ENCODE data around the gene TADA2B.
"Not testable (repeated sequence)": the region's sequence is repeated elsewhere in the genome, so short reads cannot be mapped to it uniquely, and the experiment has no call there.

TADA2B gene

DNA sequence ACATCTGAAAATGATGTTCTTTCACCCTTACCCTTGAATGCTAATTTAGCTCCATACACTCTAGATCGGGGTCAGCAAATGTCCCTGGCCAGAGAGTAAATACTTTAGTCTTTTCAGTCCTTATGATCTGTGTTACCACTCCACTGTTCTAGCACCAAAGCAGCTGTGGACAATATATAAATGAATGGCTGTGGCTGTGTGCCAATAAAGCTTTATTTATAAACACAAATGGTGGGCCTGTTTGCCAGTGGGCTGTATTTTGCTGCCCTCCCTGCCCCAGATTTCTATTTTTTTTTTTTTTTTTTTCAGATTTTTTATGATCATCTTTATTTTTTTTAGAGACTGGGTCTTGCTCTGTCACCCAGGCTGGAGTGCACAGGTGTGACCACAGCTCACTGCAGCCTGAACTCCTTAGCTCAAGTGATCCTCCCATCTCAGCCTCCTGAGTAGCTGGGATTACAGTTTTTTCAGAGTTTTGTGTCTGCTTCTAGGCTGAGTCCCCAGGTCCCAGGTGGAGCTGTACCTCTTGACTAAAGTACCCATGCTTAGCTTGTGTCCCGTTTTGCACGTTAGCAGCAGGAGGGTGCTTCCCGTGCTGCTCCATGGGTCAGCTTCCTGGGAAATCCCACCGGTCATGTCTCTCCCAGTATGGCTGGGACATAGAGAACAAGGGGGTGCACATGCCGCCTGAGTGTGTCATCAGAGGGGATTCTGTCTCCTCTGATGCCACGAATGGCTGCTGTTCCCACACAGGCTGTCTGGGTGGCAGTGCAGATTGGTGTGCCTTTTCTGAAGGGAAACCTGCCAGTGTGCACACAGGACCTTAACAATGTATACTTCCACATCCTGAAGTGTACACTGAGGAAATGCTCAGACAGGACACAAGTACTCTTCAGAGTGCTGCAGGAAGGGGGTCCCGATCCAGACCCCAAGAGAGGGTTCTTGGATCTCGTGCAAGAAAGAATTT, 40.7 kb downstream of the TADA2B start:
- DNase-seq: no peak

DNA sequence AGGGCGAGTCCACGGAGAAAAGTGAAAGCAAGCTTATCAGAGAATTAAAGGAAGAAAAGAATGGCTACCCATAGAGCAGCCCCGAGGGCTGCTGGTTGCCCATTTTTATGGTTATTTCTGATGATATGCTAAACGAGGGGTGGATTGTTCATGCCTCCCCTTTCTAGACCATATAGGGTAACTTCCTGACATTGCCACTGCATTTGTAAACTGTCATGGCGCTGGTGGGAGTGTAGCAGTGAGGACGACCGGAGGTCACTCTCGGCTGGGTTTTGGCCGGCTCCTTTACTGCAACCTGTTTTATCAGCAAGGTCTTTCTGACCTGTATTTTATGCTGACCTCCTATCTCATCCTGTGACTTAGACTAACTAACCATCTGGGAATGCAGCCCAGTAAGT, 41.4 kb downstream of the TADA2B start:
- not testable (repeated sequence) for DNase-seq

DNA sequence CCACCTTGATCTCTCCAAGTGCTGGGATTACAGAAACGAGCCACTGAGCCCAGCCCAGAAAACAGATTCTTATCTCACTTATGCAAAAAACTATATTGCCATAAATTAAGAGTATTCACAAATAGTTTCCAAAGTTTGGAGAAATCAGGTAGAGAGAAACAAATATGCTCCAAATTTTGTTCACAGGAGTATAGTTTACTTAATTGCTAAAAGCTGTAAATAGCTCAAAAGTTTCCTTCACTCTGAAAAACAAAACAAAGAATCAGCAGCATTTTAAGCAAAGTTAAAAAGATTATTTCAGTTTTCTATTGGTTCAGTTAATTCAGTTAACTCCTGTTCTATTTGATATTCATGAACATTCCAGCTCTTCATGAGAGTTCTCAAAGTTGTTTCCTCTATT, 43.2 kb downstream of the TADA2B start:
- DNase-seq: no peak

DNA sequence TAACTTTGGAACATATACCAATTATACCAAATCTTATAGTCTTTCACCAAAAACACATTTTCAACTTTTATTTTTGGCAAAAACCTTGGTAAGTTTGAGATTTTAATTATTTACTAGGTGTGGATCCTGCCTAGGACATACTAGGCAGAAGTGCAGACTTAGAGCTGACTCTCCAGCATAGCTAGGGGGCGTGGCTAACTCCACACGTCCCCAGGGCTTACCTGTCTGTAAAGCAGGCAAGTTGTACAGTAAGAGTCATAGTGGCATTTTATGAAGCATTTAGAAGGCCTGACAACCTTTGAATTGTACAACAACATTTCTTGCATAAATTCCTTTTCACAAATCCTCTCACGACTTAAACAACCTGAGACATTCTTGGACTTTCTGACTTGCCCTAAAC, 43.9 kb downstream of the TADA2B start:
- DNase-seq: no peak

DNA sequence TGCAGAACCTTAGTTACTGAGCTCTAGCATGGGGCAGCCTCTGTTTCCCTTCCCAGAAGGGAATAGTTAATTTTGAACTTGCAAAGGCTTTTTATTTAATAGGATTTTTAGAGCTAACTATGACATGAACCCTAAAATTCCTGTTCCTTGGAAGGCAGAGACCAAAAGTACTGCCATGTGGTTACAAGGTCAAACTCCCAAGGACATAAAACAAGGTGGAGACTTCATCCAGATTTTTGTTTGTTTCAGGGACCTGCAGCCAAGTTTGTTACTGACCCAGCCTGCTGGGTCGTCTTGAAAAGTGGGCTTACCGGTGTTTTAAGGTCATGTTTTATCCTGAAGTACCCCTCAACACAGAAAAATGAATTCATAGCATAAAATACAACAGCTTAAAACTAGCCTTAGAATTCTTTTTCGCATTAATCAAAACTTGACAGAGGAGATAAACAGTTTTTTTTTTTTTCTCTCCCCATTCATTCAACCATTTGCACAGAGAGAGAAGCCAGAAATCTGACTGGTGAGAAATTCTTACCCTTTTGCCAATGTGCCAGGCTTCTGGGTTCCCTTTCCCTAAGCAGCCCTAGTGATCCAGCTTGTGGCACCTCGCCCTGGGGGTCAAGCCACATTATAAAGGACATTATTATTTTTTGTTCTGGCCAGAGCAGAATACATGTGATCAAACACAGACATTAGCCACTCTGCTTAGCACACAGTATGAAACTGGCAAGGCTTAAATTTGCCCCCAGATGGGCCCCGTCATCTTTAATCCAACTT, 46.2 kb downstream of the TADA2B start:
- no peak for DNase-seq

DNA sequence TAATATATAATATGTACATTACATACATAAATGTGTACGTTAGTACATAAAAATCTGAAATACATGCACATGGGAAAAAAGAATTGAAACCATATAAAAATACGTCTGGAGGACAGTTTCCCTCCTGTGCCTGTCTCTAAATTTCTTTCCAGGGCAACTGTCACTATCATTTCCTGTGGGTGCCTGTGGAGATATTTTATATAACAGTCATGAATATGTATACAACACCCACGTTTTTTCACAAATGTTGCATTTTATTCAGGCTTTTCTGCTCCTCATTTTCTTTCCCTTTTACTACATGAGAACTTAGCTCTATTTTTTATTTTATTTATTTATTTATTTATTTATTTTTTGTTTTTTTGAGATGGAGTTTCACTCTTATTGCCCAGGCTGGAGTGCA, 48.9 kb downstream of the TADA2B start:
- no peak for DNase-seq

DNA sequence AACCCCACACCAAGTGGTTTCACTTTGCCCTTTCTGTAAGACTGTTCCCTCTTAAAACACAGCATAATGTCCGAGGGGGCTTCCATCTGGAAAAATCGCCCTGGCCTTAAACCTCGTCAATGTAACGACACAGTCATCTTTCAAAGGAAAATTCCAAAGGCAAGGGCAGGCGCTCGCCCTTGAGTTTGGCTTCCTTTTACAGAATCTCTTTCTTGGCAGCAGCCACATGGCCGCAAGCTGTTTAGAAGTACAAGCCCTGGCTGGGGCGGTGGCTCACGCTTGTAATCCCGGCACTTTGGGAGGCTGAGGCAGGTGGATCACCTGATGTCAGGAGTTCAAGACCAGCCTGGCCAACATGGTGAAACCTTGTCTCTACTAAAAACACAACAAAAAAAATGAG, 51.7 kb downstream of the TADA2B start:
- DNase-seq: no peak

DNA sequence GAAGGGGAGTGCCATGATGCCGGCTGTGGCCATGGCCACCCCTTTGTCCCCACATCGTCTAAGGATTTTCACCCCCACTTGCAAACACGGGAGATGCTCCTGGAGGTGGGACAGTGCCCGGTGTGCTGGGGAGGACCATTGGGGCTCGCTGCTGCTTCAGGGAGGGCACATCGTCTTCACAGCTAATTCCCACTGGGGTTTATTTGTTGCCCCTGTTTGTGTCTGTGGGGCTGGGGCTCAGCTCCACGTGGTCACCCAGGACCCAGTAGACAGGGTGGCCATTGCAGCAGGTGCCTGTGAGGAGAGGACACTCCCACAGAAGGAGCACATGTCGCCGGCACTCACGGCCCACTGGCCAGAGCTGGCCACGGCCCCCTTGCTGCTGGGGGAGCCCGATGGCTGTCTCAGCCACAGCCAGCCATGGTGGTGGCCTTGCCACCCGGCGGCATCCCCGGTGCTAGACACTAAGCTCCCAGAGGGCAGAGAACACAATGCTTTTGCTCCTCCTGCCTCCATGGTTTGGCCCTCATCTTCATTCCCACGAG, 52.5 kb downstream of the TADA2B start:
- DNase-seq: no peak

DNA sequence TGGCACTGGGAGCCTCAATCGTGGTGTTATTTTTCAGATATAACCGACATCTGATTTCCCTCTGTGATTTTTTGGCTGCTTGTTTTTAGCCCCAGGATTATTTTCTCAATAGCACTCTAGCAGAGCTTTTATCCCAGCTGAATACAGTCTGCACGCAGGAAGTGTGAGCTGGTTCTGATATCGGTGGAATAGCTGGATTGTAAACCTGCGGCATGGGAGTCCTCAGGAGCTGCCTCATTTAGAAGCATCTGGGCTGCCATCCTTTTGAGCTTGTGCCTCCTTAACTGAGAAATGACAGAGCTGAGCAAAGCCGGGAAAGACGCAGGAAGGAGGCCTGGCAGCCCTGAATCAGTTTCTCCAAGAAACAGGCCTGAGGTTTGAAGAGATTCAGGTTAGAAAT, 53.1 kb downstream of the TADA2B start:
- no peak for DNase-seq

DNA sequence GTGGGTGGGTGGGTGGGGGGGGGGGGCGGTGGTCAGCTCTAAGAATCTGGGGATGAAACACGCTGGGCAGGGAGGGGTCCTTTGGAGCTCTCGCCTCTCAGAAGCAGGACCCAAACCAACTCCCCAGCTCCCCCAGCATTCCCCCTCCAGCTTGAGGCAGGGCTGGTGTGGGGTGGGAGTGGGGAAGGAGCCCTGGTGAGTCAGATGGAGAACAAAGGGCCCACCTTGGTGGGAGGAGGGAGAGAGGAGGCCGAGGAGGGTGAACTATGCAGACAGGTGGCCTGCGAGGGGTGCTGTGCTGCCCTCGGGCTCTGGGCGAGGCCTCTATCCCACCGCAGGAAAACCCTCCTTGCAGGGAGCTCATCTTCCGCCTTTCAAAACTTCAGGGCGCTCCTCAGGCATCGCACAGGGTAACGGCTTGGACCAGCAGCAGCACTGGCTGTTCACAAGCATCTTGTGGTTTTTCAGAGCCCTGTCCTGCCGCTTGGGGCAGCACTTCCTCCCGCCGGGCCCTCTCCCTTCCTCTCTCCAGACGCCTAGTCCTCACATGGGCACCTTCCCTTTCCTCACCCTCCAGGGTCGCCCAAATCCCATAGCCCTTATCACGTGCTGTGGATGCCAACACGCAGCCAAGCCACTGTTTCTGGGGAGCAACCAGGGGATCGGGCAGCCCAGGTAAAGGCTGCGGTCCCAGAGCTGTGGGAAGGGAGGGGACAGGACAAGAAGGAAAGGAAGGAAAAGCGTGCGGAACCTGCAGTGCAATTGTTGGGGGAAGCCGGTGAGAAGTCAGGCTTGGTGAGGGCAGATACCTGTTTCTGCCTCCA, 58.7 kb downstream of the TADA2B start:
- DNase-seq: peak; percentile 65

DNA sequence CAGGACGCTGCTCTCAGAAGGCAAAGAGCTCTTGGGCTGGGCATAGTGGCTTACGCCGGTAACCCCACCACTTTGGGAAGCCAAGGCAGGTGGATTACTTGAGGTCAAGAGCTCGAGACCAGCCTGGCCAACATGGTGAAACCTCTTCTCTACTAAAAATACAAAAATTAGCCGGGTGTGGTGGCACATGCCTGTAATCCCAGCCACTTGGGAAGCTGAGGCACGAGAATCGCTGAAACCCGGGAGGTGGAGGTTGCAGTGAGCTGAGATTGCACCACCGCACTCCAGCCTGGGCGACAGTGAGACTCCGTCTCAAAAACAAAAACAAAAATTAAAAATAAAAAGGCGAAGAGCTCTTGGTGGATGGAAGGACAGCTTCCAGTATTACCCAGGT, 59.3 kb downstream of the TADA2B start:
- DNase-seq: not testable (repeated sequence)

DNA sequence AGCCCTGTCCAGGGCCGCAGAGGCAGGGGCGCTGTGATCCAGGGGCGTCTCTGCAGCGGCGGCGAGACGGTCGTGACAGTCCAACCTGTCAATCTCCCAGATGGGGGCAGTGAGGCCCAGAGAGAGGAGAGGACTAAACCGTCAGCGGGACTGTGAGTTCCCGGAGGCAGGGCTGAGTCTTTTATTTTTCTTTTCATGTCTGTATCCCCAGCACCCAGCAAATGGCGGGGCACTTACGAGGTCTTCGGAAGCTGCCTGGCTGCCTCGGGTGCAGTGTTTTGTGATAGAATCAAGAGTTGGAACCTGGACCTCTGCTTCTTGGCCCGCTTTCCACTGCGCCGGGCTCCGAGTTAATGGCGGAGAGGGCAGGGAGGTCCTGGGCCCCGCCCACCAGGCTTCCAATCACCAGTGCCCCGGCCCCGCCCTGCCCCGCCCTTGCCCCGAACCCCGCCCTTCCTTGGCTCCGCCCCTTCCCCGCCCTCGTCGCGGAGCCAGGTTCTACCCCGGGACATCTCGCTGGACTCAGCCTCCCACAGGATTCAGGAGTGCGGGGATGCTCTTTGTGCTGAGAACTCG, 59.9 kb downstream of the TADA2B start:
- peak; percentile 83 for DNase-seq

DNA sequence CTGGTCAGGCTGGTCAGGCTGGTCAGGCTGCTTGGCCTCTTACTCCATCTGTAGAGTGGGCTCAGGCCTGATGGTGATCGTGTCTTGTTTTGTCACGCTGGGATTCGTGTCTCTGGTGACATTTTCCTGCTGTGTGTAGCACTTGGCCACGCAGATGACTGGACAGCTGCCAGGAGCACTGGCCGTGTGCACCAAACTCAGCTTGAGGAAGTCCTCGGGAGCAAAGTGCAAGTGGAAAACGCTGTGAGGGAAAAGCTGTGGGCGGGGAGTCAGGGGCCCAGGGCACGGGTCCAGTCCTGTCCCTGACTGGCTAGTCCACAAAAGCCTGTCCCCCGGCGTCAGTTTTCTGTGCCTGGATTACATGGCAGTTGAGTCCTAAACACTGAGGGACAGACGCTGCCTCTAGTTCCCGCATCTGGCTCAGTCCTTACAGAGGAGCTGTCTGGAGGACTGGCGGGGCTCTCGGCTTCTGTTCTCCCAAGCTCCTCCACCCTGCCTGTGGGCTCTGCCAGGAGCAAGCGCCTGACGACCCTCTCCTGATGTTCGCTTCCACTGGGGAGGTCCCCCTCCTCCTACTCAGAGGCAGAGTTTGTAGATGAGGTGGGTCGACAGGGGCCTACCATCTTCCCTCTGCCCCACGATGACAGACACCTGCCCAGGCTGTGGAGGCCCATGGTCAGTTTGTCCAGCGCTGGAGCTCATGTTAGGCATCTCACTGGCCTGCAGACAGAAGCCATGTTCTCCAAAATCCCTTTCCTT, 60.6 kb downstream of the TADA2B start:
- DNase-seq: no peak

DNA sequence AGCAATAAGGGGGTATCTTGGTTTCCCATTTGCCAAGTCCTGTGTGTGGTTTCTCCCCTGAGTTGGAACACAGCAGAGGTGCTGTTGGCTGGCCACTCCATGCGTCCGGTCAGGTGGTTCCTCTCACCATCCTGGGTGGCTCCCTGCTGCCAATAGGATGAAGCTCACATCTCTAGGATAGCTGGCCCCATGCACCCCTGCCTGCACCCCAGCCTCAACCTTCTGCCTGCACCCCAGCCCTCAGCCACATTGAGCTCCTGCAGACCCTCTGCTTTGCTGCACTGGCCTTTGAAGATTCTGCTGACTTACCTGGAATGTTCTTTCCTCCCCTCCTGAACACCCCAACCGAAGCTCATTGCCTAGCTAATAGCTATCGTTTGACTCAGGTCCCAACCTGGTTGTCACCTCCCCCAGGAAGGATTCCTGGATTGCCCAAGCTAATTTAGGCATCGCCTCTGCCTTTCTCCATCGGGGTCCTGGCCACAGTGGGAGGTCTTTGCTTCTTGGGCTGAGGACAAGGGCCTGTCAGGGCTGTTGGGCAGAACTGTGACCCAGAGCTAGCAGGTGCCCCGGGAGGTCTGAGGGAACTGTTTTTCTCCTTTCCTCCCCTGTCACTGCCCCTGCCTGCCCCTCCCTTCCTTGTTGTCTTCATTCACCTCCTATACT, 61.3 kb downstream of the TADA2B start:
- no peak for DNase-seq

DNA sequence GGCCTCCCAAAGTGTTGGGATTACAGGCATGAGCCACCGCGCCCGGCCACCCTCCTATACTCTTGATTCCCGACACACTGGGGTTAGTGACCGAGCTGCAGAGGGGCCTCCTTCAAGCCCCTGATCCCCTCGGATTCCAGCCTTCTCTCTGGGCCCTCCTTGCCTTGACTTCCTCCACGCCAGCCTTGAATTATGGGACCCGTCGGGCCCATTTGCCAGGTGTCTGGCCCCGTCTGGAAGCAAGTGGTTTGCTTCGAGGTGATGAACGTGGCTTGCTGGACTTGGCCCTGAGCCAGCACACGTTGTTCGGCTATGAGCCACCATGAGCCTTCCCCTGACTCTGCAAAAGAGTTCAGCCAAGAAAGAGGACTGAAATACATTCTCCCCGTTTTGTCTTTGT, 62.1 kb downstream of the TADA2B start:
- no peak for DNase-seq

DNA sequence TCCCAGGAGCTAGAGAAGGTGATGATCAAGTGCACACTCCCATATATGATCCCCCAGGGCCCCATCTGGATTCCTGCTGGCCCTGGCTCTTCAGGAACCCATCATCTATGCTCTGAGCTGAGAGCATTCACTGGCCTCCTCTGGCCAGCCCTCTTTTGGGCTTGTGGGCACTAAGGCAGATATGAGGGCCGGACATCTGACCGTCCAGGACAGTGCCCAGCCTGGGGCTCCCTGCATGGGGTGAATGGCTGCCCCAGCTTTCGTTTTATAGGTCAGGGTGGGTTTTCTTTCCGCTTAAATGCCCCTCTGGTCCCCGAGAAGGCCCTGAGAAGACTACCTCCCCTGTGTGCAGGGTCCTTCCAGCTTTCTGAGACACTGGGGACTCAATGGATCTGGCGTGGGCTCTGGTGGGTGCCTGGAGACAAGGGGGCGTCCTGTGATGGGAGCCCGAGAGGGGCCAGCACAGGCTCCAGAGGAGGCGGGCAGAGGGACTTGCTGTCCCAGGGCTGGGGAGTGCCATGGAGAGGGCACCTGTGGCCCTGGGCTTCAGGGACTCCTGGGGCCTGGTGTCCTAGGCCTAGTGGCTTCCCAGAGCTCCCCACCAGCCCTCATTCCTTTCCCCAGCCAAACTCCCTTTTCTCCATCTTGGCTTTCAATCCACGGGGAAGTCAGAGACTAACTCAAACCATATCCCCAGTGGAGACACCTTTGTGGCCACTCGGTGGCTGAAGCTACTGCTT, 64.2 kb downstream of the TADA2B start:
- DNase-seq: no peak
